LNCAP (cell line): ENCODE results near the gene TRAPPC8.

Experiments
- TF ChIP-seq, protein P1 (sequence below): fragments of 450-650 bp; IDR thresholded peaks from 2 replicates; pipeline ENCODE4 v1.5.1; 2017; ENCODE audit warnings: mild to moderate bottlenecking

Gene TRAPPC8

DNA sequence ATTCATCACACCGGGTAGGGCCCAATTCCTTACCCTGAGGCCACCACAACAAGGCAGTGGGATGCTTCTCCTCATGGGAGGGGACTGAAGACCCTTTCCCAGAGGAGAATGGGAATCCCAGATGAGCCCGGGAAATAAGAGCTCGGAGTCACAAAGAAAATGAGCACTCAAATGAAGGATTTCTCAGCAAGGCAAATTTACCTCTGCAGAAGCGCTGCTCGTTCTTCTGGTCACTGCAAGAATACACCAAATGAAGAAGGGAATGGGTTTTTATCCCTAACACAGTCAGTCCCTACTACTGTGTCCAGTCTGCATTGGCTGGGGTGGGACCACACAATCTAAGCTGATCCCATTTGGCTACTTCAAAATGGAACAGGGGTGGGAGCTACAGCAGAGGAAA is 35.7 kb upstream of the TRAPPC8 start:
- TF ChIP-seq, protein P1, sequence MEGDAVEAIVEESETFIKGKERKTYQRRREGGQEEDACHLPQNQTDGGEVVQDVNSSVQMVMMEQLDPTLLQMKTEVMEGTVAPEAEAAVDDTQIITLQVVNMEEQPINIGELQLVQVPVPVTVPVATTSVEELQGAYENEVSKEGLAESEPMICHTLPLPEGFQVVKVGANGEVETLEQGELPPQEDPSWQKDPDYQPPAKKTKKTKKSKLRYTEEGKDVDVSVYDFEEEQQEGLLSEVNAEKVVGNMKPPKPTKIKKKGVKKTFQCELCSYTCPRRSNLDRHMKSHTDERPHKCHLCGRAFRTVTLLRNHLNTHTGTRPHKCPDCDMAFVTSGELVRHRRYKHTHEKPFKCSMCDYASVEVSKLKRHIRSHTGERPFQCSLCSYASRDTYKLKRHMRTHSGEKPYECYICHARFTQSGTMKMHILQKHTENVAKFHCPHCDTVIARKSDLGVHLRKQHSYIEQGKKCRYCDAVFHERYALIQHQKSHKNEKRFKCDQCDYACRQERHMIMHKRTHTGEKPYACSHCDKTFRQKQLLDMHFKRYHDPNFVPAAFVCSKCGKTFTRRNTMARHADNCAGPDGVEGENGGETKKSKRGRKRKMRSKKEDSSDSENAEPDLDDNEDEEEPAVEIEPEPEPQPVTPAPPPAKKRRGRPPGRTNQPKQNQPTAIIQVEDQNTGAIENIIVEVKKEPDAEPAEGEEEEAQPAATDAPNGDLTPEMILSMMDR, result no peak

DNA sequence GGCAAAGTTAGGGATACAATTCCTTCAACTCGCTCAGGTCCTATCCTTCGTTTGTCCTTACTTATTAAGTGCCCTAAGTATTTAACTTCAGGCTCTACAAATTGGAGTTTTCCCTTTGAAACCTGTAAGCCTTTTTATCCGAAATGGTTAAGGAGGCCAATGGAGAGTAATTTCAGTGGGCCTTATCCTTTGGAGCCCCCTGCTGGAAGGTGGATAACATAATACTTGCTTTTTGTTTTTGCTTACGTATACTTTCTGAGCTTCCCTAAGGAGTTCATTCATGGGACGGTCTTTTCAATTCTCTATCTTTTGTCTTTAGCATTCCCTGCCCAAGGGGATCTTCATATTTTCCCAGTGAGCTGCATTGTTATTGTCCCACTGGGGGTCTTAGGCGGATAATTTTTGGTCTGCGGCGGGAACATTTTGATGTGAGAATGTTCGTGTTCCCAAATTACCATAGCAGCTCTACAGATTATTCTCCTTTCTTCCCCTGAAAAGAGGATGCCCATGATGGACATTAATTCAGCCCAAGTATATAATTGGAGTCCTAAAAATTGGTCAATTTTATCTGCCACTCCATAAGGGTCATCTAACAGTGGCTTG is 34.4 kb upstream of the TRAPPC8 start:
- TF ChIP-seq, protein P1, result peak; percentile 69

DNA sequence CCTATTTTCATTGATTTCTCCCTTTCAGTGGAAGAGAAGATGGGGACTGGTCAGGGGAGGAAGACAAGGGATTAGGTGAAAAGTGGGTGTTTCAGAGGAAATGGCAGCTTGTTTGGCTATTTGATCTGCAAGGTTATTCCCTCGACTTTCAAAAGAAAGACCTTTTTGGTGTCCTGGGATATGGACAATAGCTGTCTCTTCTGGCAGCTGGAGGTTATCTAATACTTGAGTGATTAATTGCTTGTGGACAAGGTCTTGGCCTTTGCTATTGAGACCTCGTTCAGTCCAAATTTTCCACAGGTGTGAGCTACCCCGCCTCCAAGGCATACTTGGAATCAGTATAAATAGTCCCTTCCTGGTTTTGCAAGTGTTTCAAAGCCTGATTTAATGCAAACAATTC is 33.3 kb upstream of the TRAPPC8 start:
- TF ChIP-seq, protein P1, result no peak

DNA sequence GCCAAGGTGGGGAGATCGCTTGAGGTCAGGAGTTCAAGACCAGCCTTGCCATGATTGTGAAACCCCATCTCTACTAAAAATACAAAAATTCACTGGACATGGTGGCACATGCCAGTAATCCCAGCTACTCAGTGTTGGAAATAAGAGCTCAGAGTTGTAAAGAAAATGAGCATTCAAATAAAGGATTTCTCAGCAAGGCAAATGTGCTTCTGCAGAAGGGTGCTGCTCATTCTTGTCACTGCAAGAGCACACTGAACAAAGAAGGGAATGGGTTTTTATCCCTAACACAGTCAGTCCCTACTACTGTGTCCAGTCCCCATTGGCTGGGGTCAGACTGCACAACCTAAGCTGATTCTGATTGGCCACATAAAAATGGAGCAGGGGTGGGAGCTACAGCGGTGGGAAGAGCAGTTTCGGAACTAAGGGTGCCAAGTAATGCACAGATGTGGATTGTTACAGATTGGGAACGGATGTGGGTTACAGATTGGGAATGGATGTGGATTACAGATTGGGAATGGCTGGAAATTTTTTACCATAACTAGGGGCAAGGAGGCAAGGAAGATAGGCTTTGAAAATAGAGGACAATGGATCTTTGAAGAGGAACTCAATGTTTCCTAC is 31.1 kb upstream of the TRAPPC8 start:
- TF ChIP-seq, protein P1, result no peak

DNA sequence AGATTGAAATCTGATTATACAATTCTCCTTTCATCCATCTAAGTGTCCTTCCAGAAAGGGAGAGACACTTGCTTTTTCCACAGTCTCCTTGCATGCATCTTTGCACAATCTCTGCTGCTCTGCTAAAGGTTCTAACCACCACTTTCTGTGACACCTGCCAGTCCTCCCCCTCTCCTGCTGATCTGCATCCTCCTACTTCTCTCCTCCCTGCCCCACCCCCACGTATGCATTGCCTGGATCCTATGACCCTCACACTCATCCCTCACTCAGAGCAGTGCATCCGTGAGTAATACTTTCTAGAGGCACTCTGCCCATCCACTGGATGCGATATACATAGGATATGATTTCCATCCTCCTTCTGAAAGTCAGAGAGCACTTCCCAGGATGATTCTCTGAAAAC is 27.7 kb upstream of the TRAPPC8 start:
- TF ChIP-seq, protein P1, result no peak

DNA sequence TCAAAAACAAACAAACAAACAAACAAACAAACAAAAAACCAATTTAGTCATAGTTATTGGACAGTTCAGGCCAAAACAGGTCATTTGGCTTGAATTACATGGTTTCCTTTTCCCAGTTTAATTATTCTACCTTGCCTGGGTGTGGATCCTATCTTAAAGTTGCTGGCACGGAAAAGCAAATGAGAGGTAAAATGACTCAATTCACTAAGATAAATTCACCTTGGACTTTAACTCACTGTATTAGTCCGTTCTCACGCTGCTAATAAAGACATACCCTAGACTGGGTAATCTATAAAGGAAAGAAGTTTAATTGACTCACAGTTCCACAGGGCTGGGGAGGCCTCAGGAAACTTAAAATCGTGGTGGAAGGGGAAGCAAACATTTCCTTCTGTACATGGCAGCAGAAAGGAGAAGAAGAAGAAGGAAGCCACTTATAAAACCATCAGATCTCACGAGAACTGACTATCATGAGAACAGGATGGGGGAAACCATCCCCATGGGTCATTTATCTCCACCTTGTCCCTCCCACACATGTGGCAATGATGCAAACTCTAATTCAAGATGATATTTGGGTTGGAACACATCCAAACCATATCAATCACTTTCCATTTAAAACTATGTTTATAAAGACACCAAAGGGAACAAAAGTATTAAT is 22.5 kb upstream of the TRAPPC8 start:
- TF ChIP-seq, protein P1, result no peak

DNA sequence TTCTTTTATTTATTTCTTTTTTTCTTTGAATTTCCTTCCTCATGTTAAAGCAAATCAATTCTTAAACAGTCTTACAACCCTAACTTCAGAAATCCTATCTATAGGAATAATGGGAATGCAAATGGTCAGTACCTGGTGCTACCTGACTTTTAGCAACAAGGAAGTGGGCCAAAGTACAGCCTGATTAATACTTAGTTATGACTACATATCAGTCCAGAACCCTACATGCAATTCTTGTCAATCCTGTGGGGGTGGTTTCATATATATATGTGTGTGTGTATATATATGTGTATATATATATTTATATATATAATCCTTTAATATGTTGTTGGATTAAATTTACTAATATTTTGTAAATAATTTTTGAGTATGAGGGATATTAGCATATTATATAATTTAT is 14.8 kb upstream of the TRAPPC8 start:
- TF ChIP-seq, protein P1, result no peak
